ENCODE results near the gene TRIO. TPM values are rescaled to one million over a fixed set of nuclear protein-coding genes. Genes with fewer than 3 reads are reported as not detected.

Gene TRIO
- total and polyA plus RNA-seq, 2 of the 8 experiments (the other 6 are each of a cell fraction or from before 2014, with no cell fraction given): 35.1 to 69.1 TPM

DNA sequence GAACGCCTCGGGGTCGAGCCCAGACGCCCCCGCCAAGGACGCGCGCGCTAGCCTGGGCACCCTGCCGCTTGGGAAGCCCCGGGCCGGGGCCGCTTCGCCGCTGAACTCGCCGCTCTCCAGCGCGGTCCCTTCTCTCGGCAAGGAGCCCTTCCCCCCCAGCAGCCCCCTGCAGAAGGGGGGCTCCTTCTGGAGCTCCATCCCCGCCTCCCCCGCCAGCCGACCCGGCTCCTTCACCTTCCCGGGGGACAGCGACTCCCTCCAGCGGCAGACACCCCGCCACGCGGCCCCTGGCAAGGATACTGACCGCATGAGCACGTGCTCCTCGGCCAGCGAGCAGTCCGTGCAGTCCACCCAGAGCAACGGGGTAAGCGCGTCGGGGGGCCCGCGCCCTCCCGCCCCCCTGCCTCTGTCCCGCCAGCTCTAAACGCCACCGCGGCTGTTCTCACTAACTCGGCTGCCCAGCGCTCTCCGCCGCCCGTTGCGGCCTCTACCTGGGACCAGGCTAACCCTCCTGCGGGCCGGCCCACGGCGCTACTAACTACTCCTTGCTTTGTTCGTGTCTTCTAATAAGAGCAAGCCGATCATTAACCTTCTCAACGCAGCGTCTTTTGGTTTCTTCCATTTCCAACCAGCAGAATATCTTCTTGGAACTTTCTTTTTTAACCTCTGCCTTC lies 344.9 kb downstream of the TRIO start:
- no peak overlapping the region for H2AFZ ChIP-seq (ENCODE audit: low read length)
- no peak overlapping the region for H3K56ac ChIP-seq (replicated peaks; ENCODE audit: insufficient read length, low read depth, low read length)
- H4K91ac ChIP-seq (replicated peaks; ENCODE audit: insufficient read length, low read length): no peak overlapping the region
- DNase-seq (ENCODE audit: low read depth in 1 of 2, low spot score in 2 of 2) (peak in 1 of 2 experiments; percentile 63), FAIRE-seq (no peak)
- H3K14ac ChIP-seq (ENCODE audit: insufficient read length): no peak overlapping the region
- TF ChIP-seq, protein P1, sequence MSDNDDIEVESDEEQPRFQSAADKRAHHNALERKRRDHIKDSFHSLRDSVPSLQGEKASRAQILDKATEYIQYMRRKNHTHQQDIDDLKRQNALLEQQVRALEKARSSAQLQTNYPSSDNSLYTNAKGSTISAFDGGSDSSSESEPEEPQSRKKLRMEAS (IDR thresholded peaks at IDR 0.05): peak; percentile 80
- TF ChIP-seq TBP (IDR thresholded peaks at IDR 0.05; ENCODE audit: low read depth, low read length): no peak
- no peak for TF ChIP-seq SP4 (IDR thresholded peaks at IDR 0.05; ENCODE audit: low read length)
- CTCF ChIA-PET (ENCODE audit: partially characterized antibody): interaction anchor here (0.6 to 1.5 kb wide), 4 partner anchors 12 to 161 kb away, joined by 3 to 5 read pairs (median 3); no protein-coding TSS in a partner anchor
- peak overlapping the region; percentile 34 to 42; a peak in 3 of 4 replicates for H3K4me2 ChIP-seq (ENCODE audit: insufficient read depth in 1 of 2, low read depth in 2 of 2, low read length in 2 of 2)
- H2BK5ac ChIP-seq (ENCODE audit: low read depth, low read length): no peak overlapping the region
- no peak overlapping the region for H3K27ac ChIP-seq (ENCODE audit: low read depth, low read length)
- H3K36me3 ChIP-seq (ENCODE audit: control insufficient read depth in 2 of 4, insufficient read depth in 4 of 4, low read length in 3 of 4): peaks cover 5 to 40% (median 27%) of the 10 kb centered on the region in 4 experiments; a peak in 7 of 8 replicates
- no peak overlapping the region for H3K23ac ChIP-seq (ENCODE audit: insufficient read length)
- no peak overlapping the region for H2BK120ac ChIP-seq (replicated peaks; ENCODE audit: low read depth, low read length)
- H3K4me3 ChIP-seq (ENCODE audit: extremely low read depth in 1 of 4, insufficient read depth in 2 of 4, low read depth in 3 of 4, low read length in 4 of 4): peak overlapping the region in 2 of 4 experiments; percentile 15 to 42; a peak in 3 of 8 replicates
- no peak overlapping the region for H4K5ac ChIP-seq (ENCODE audit: insufficient read length, low read depth, low read length)
- POLR2A ChIA-PET (ENCODE audit: partially characterized antibody): interaction anchor here (1.3 kb wide), 1 partner anchor 17 kb away, joined by 3 read pairs; no protein-coding TSS in a partner anchor
- no peaks in the 10 kb centered on the region for H3K4me1 ChIP-seq (replicated peaks in 1 of 4; ENCODE audit: control insufficient read depth in 3 of 4, insufficient read depth in 4 of 4, low read length in 3 of 4)
- no peaks in the 10 kb centered on the region; the same call in 1 of the 2 replicates for H3K79me1 ChIP-seq (ENCODE audit: low read depth, low read length)
- H3K23me2 ChIP-seq (ENCODE audit: low read depth, low read length): peaks cover 5% of the 10 kb centered on the region; the same call in 1 of the 2 replicates
- H3K18ac ChIP-seq (ENCODE audit: extremely low read depth, low read length): no peak overlapping the region; the same call in 1 of the 2 replicates
- H4K8ac ChIP-seq (ENCODE audit: extremely low read depth, insufficient read depth, low read length): no peak overlapping the region
- no peaks in the 10 kb centered on the region for H3K79me2 ChIP-seq (ENCODE audit: control insufficient read depth in 1 of 2, insufficient read depth in 2 of 2, low read length in 2 of 2)
- H3K9ac ChIP-seq (replicated peaks in 1 of 4; ENCODE audit: extremely low read depth in 1 of 4, low read depth in 3 of 4, low read length in 3 of 4): no peak overlapping the region
- no peaks in the 10 kb centered on the region for H3K9me3 ChIP-seq (ENCODE audit: insufficient read depth in 2 of 2, low read depth in 1 of 2, low read length in 1 of 2)
- H2AK5ac ChIP-seq (ENCODE audit: low read depth, low read length): no peak overlapping the region
- H4K20me1 ChIP-seq (replicated peaks in 1 of 2; ENCODE audit: control insufficient read depth in 1 of 2, insufficient read depth in 2 of 2, low read length in 2 of 2): peaks cover 0 to 4% of the 10 kb centered on the region in 2 experiments
- H2BK15ac ChIP-seq (ENCODE audit: low read length): no peak overlapping the region
- no peak overlapping the region for H2BK20ac ChIP-seq (ENCODE audit: low read length)
- H3K27me3 ChIP-seq (replicated peaks in 1 of 4; ENCODE audit: control insufficient read depth in 3 of 4, extremely low read depth in 1 of 4, insufficient read depth in 3 of 4, low read length in 3 of 4): no peaks in the 10 kb centered on the region
- H3K4ac ChIP-seq (replicated peaks; ENCODE audit: insufficient read length, low read depth, low read length): no peak overlapping the region
- H2BK12ac ChIP-seq (ENCODE audit: low read depth, low read length): no peak overlapping the region
- WGBS, 2 experiments (ENCODE audit: extremely low coverage in 1 of 2, insufficient coverage in 1 of 2, insufficient read length in 1 of 2, insufficient replicate concordance in 2 of 2, low coverage in 1 of 2, low lambda C conversion rate in 2 of 2, missing lambda C conversion rate in 1 of 2): 74% methylated on average over 24 of the region's 60 CpGs; no CpG with 5 or more reads in 1 of the 2 experiments
